HG02623 (cell line): ENCODE measurements around the gene VTA1.
"Not testable (repeated sequence)": the region's sequence is repeated elsewhere in the genome, so short reads cannot be mapped to it uniquely, and the experiment has no call there.

Experiments
- ATAC-seq: cut with Tn5 transposase; IDR thresholded peaks from one replicate; pipeline ENCODE4 v1.9.1; 2021; ENCODE audit warnings: moderate library complexity; ENCODE audit not compliant: unreplicated experiment

Gene VTA1

GRCh38 chr6:142167486-142167885 is 20.4 kb downstream of the VTA1 start:
- ATAC-seq, result no peak

GRCh38 chr6:142171351-142171750 is 24.3 kb downstream of the VTA1 start:
- ATAC-seq, result no peak

GRCh38 chr6:142172758-142173157 is 25.7 kb downstream of the VTA1 start:
- no peak for ATAC-seq

- ATAC-seq, result no peak
Measured at GRCh38 chr6:142173980-142174379, 26.9 kb downstream of the VTA1 start.

- ATAC-seq, result no peak
Measured at GRCh38 chr6:142174703-142175102, 27.6 kb downstream of the VTA1 start.

GRCh38 chr6:142178129-142178528 is 31.1 kb downstream of the VTA1 start:
- no peak for ATAC-seq

- no peak for ATAC-seq
Measured at GRCh38 chr6:142182004-142182403, 34.9 kb downstream of the VTA1 start.

GRCh38 chr6:142183351-142183750 is 36.3 kb downstream of the VTA1 start:
- no peak for ATAC-seq

DNA sequence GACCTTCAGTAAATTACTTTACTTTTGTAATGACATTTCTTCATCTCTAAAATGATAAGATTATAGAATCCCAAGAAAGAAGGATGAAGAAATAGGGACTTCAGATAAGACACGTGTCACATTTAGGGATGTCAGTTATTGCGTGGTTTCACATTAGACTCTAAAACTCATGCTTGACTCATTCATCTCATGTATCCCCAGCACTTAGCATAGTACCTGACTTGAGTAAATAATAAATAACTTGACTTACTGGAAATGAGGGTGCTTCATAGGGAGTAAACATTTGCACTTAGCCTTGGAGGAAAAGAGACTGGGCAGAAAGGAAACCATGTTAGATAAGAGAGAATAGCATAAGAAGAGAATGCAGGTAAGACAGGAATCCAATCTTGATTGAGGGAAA is 37.2 kb downstream of the VTA1 start:
- ATAC-seq, result no peak

DNA sequence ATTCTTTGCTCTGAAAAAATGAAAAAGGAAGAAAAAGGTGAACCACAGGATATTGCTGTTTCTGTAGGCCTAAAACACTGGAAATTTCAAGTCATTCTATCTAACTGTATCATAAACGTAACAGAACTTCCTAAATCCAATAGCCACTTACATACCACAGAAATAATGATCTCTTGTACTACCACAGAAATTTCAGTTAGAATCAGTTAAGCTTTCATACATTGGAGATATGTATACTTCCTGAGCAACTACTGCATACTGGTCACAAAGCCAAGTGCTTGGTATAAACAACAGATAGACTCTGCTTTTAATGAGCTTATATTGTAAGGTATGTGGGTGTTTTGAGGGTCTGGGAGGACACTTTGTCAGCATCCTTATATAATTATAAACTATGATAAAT is 38.6 kb downstream of the VTA1 start:
- ATAC-seq, result no peak

DNA sequence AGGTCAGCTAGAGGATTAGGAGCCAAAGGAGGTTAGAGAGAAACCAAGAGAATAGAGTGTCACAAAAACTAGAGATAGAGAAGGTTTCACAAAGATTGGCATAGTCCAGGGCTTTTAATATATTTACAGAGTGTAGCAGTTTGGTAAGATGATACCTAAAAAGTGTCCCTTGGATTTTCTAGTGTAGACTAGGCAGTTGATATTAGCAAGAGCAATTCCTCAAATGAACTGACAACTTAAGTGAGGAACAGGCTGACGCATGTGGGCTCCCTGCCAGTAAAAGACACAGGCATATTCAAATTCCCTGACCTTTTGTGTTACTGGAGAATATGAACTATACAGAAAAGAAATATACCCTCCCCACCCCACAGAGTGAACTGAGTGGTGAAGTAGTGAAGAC is 40.1 kb downstream of the VTA1 start:
- no peak for ATAC-seq

DNA sequence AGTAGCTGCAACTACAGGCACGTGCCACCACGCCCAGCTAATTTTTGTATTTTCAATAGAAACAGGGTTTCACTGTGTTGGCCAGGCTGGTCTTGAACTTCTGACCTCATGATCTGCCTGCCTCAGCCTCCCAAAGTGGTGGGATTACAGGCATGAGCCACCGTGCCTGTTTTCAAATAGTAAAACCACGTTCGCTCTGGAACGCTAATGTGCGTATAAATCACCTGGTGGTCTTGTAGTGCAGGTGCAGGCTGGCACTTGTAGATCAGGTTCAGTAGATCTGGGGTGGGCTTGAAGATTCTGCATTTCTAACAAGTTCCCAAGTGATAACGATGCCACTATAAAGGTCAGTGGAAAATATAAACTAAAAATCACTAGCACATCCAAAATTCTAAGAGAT is 41.3 kb downstream of the VTA1 start:
- not testable (repeated sequence) for ATAC-seq

DNA sequence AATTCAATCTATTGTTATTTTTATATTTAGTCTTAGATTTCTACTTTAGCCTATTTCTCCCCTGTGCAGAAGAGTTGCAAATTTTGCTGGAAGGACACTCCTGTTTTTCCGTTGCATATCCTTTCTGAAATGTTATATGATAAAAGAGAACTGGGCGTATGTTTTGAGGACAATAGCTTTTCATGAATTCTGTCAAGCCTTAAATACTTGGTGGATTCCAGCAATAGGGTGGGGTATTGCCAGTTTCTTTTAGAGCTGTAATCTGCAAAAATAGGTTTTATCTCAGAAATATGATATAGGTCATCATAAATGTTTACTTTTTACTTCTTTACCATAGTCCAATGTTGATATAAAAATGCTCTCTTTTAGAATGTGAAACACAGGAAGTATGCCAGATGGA is 42.0 kb downstream of the VTA1 start:
- no peak for ATAC-seq

DNA sequence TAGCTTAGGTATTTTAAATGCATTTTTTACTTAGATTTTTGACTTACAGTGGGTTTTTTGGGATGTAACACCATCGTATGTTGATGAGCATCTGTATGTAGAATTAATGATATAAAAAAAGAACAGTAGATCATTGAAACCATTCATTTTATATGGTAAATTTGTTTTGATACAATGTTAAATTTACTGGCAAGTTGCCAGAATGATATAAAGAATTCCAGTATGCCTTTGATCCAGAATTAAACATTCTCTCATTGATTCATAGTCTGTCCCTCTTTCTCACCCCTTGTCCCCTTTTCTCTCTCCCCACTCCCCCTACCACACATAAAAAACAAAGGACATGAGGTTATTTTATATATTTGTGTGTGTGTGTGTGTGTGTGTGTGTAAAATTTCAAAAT is 45.3 kb downstream of the VTA1 start:
- ATAC-seq, result no peak

DNA sequence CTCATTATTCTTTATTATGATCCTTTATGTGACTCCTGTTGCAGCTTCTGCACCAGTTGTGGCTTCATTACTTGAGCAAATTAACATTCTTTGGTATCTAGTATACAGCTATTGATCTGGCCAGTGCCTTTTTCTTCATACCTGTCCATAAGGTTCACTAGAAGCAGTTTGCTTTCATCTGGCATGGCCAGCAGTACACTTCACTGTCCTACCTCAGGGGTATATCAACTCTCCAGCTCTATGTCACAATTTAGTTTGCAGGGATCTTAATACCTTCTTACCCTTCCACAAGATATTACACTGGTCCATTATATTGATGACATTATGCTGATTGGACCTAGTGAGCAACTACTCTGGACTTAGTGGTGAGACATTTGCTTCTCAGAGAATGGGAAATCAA is 46.6 kb downstream of the VTA1 start:
- no peak for ATAC-seq

- ATAC-seq, result no peak
Measured at GRCh38 chr6:142195862-142196541, 48.9 kb downstream of the VTA1 start.

- no peak for ATAC-seq
Measured at GRCh38 chr6:142200846-142201628, 54.0 kb downstream of the VTA1 start.

- no peak for ATAC-seq
Measured at GRCh38 chr6:142207265-142207877, 60.3 kb downstream of the VTA1 start.

- ATAC-seq, result no peak
Measured at GRCh38 chr6:142210606-142211005, 63.5 kb downstream of the VTA1 start.

- no peak for ATAC-seq
Measured at GRCh38 chr6:142213402-142213801, 66.3 kb downstream of the VTA1 start.

DNA sequence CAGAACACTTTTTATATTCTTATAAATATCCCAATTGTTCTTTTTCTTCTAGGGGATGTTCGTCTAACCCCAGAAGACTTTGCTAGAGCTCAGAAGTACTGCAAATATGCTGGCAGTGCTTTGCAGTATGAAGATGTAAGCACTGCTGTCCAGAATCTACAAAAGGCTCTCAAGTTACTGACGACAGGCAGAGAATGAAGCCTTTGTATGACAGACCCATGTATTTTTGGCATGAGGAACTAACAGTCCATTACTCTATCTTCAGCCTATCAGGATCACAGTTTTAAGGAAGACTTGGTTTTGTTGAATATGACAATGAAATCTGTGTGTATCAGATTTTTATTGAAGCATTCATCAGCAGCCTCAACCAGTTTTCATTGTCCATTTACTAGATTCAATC is 71.4 kb downstream of the VTA1 start:
- ATAC-seq, result no peak

GRCh38 chr6:142222022-142222421 is 75.0 kb downstream of the VTA1 start:
- no peak for ATAC-seq
